Fibroblast of skin of right biceps (primary cell): Measurements from ENCODE around the gene TNPO2.

ENCODE experiments used
- DNase-seq: peaks from one replicate; pipeline ENCODE4 v3.0.0-alpha.2; 2013

TNPO2 gene

DNA sequence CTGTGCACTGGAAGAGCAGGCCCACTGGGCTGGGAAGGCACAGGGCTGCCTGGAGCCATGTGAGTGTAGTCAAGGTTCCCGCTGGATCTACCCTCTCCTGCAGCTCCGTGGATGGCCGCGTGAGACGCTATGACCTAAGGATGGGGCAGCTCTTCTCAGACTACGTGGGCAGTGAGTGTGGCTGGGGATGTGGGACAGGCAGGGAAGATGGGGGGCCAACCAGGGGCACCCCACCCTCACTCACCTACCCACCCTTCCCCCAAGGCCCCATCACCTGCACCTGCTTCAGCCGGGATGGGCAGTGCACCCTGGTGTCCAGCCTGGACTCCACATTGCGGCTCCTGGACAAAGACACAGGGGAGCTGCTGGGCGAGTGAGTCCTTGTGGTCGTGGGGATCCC lies 51.0 kb downstream of the TNPO2 start:
- no peak for DNase-seq

DNA sequence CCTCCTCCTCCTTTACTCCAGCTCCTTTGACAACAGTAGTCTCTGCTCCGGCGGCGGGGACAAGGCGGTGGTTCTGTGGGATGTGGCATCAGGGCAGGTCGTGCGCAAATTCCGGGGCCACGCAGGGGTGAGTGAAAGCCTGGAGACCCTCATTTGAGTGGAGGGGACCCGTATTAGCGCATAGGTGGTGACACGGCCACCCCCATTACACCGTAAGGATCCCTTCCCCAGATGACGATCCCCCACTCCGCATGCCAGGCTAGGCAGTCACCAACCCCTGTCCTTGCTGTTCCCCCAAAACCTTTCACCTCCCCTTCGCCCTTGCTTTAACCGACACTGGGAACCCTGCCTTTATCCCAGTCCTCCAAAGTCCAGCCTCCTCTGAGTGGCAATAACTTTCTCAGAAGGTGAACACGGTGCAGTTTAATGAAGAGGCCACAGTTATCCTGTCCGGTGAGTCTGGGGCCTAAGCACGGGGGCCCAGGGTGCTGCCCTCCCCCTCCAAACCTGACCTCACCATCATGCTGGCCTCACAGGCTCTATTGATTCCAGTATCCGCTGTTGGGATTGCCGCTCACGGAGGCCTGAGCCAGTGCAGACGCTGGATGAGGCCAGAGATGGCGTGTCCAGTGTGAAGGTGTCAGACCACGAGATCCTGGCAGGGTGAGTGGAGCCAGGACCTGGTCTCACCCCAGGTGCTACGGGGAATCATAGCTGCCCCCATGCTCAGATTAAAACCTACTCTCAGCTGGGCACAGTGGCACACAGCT lies 53.4 kb downstream of the TNPO2 start:
- no peak for DNase-seq

DNA sequence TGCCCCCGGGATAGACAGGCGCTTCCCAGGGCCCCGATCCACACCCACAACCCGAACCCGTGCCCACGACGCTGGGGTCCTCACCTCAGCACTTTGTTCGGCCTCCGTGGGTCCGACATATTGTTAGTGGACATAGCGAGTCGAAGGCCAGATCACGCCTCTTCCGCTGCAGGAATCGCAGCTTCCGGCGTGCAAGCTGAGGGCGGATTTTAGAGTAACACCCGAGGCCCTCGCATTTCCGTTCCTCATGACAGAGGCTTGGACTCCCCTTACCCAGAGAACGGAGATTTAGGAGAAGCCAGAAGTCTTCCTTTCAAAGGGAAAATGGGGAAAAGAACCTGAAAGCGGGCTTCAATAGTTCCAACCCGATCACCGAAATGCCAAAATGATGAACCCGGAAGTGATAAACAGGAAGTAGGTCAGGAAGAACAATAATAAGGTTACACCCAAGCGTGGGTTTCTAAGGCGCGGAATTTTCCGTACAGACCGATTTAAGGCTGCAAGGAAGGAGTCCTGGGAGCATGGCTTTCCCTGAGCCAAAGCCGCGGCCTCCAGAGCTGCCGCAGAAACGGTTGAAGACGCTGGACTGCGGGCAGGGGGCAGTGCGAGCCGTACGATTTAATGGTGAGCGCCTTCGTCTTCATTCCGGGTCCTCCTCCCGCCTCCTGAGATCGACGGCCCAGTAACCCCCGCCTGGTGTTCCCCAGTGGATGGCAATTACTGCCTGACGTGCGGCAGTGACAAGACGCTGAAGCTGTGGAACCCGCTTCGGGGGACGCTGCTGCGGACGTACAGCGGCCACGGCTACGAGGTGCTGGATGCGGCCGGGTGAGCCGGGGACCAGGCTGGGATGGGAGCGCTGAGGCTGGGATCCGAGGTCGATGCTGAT lies 54.2 kb downstream of the TNPO2 start:
- DNase-seq, result peak; percentile 81

DNA sequence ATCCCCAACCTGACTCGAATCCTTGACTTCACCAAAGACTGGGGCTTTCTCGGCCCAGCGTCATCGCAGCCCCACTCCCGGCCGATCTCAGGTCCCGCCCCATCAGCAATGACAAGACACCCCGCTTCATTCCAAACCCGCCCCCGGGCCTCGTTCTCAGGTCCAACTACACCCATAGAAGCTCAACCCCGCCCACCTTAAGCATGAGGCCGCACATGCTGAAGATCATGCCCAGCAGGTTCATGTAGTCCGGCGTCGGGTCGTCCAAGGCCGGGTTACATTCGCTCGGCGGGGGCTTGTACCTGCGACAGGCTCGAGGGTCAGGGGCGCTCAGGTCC lies 54.8 kb downstream of the TNPO2 start:
- peak; percentile 29 for DNase-seq

DNA sequence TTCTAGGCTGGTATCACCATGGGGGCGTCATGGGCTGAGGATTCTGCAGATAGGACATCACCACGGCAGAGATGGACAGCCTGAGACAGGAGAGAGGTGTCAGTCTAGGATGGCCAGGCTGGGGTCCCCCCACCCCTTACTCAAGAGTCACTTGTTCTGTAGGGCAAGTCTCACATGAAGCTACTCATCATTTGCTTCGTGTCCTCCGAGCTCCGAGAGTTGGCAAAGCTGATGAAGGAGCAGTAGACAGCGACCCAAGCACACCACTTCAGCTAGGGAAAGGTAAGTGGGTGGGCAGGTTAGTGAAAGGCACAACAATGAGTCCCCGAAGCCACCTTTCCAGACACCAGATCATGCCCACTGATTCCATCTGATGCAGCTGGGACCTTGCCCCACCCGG lies 55.4 kb downstream of the TNPO2 start:
- DNase-seq, result no peak

DNA sequence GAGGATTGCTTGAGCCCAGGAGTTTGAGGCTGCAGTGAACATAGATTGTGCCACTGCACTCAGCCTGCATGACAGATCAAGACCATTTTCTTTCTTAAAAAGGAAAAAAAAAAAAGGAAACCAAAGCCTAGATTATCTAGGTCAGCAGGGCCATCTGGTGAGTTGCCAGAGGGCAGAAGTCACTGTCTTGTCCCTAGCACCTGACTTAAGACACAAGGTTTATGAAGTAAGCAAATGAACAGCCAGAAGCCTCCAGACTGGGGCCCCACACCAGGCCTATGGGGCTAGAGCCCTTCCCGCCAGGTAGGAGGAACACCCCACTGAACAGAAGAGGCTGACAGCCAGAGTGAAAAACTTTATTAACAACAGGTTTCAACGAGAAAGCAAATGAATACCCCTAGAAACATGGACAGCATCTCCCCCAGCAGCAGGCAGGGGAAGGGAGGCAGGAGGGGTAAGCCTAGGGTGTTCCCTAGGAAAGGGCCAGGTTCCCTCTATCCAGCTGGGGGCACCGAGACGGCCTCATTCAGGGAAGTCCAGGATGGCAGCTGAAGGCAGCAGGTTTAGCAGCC lies 55.9 kb downstream of the TNPO2 start:
- no peak for DNase-seq

DNA sequence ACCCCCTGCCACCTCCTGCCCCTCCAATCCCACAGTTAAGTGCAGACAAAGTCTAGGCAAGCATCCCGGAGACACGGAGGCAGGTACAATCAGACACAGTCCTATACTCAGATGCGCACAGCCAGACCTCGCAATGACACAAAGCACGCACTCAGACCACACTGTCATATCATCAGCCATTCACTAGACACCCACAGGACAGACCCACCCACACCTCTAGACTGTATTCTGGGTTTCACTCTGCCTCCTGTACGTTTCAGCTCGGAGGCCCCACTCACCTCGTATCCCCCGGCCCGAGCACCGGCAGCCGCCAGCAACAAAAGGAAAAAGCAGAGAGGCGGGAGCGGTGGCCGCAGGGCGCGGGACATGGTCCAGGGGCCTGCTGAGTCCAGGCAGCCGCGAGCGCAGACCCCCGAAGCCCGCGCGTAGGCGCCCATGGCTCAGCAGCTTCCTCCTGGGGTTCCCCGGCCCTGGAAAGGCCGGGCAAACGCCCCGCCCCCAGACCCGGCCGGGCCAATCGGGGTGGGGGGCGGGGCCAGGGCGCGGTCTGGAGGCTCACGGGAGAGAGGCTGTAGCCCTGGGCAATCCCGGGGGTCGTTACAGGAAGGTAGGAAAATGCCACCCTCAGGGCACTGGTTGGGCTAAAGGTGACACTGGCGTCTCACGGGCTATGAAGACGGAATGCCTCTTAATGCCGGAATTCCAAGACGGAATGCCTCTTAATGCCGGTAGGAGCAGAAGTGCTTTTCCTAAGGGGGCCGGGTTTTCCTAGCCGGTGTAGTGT lies 57.3 kb downstream of the TNPO2 start, which contains the start of the genes MAN2B1 and WDR83:
Gene MAN2B1, minus strand, starts transcription at position 478 of the 784 bp plus-strand sequence. Its CDS starts 41 bp downstream, at position 437.
Gene WDR83, plus strand, starts transcription at position 543 of the 784 bp plus-strand sequence. CDS start 2,984 bp downstream, outside the sequence.
- DNase-seq, result peak; percentile 68

DNA sequence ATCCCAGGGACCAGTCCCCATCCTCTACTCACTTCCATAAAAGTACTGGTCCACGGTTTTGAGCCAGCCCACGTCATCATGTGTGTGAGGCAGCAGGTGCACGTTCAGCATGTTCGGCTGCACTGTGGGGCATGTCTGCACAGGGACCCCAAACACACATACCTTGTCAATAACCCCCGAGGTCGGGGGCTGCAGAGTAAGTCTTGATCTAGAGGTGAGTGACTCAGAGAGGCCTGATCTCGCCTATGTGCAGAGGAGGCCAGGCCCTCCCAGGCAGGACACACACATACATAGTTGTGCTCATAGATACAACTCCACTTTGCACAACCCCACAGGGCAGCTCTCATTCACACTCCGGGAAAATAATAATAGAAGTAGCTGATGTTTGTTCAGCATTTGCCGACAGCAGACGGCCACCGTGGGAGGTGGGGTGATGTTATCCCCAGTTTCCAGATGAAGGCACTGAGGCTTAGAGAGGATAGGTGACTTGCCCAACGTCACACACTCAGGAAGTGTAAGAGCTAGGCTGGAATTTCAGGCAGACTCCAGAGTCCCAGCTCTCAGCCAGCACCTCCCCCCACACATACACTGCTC lies 58.0 kb downstream of the TNPO2 start:
- DNase-seq, result no peak

DNA sequence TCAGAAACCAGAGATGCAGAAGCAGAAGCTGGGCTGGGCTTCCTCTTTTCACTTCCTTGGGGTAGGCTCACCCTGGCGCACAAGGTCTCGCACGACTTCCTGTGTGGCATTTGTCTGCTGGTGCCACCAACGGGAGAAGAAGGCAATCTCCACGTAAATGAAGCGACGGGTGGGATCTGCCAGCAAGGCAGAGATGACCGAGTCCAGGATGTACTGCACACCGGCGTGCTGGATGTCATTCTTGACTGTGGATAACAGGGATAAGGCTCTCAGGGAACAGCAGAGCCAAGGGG lies 58.5 kb downstream of the TNPO2 start:
- no peak for DNase-seq

DNA sequence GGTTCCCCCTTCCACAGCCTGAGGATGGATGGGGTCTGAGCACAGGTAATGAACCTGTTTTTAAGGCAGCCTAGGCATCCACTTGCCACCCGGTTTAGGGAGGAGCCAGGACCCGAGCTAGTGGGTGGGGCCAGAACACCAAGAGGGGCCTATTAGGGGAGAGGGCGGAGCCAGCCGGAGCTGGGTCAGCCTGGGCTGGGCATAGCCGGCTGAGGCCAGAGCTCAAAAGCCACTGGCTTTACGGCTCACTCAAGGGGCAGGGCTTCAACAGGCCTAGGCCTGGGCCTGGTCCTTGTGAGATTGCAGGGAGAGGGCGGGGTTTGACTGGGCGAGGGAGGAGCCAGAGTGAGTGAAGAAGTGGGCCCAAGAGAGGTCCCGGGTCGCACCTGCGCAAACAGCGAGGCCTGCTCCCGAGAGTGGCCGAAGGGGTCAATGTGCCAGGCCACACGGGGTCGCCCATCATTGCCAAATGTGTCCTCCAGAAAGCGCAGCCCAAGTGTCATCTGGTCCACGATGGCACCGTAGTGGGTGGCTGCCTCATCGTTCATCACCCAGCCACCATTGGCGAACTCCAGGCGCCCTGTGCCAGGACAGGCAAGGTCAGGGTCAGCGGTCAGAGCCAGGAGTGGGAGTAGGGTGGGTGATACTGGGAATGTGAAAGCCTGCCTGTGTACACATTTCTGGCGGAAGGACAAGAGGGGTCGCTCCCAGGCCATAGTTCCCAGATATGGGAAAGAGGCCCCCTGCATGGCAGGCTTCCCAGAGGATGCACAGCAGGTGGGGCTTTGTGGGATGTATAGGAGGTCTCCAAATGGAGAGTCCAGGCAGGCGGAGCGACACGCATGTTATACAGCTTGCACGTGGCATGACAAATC lies 59.1 kb downstream of the TNPO2 start:
- DNase-seq, result no peak

DNA sequence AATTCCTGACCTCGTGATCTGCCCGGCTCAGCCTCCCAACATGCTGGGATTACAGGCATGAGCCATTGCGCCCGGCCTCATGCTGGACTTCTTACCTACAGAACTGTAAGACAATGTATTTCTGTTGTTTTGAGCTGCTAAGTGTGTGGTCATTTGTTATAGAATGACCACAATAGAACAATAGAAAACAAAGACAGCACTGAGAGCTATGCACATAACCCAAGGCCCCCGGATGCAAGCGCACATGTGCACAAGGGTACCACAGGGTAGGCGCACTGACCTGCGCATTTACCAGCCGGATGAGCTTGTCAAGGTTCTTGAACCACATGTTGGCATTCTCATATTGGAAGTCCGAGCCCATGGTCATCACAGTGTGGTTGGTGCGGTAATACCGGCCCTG lies 62.8 kb downstream of the TNPO2 start:
- DNase-seq, result no peak

DNA sequence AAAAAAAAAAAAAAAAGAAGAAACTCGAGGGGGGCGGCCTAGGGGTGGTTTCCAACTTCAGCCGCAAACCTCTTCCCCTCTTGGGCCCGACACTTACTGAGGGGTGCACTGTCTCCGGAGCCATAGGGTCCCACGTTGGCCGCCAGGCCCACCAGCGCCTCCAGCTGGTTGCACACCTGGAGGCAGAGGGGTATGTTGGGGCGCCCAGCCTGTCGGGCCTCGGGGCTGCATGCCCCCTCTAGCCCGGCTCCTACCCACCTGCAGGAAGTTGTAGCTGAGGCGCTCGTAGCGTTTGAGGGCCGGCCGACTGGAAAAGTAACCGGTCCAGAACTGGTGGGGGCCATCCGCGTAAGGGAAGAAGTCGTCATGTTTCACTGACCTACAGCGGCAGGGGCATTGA lies 65.8 kb downstream of the TNPO2 start:
- no peak for DNase-seq

DNA sequence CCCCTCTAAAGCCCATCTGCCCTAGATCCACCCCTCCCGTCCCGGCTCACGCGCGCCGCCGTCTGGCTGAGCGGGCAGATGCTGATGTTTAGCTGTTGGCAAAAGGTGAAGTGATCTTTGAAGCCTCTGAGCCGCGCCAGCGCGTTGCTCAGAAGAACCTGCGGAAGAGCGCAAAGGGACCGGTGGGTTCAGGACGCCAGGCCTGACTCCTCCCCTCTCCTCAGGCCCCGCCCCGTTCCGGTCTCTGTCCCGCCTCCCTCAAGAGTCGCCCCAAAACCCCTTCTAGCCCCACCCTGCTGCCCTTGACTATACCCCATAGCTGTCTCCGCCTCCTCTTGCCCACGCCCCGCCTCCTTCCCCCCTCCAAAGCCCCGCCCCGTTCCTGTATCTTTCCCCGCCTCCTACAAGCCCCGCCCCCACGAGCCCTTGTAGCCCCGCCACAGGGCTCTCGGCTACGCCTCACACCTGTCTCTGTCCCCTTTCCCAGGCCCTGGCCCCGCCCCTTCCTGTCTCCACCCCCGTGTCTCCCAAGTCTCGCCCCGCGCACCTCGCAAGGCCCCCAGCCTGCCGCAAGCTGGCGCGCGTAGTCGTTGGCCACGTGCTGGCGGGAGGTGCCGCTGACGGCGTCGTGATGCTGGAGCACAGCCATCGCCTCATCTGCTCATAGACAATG lies 66.7 kb downstream of the TNPO2 start:
- no peak for DNase-seq

DNA sequence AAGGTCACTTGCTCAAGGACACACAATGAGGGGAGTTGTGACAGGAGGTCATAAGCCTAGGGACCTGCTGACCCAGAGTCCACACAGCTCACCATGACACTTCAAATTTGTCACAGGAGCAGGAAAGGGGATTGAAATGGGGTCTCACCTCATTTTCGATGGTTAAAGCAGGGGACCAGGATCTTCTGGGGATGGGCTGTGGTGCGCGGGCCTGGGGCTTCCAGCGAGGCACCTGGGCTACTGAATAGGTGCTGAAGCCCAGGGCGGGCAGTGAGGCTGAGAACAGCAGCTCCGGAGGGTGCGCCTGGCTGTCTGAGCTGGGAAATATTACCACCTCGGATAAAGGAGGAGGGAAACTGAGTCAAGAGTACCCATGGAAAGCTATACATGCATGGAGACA lies 68.2 kb downstream of the TNPO2 start:
- DNase-seq, result no peak

DNA sequence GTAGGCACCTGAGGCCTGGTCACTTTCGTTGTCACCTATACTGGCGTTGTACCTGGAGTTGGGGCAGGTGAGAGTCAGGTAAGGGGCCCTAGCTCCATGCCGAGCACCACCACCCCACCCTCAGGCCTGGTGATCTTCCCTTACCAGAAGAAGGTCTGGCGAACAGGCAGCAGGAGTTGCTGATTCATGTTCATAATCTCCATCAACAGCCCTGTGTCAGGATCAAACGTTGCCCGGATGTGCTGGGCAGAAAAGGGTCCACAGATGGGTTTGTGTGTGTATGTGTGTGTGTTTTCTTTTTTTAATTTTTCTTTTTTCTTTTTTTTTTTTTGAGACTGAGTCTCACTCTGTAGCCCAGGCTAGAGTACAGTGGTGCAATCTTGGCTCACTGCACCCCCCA lies 71.5 kb downstream of the TNPO2 start:
- DNase-seq, result no peak

DNA sequence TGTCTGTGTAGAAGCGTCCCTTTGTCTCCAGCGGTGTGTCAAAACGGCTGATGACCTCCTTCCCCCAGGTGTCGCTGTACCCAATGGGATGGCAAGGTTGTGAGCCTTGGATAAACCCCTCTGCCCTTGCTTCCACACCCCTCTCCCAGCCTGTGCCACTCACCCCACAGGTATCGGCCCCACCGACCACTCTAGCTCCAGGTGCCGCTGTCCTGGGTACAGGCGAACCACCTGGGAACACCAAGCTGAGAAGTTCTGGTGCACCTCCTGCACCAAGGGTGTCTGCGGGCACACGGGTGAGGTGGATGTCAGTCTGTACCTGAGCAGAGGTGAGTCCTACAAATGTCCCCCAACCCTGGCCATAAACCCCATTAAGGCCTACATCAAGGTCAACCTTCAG lies 73.8 kb downstream of the TNPO2 start:
- no peak for DNase-seq
